PFSK-1 (cell line): ENCODE data around the gene LRRC27.

Experiments
- FOXP2 ChIP-seq: optimal IDR thresholded peaks from 2 replicates; pipeline ENCODE3; 2011; ENCODE audit warnings: borderline replicate concordance, control low read depth, inconsistent platforms; ENCODE audit not compliant: insufficient read depth; ENCODE audit errors: extremely low read length, extremely low read depth
- POLR2AphosphoS5 ChIP-seq: IDR thresholded peaks from 2 replicates; pipeline ENCODE4 v1.6.1; 2012; ENCODE audit warnings: low read depth, mild to moderate bottlenecking, control low read depth, low read length, moderate library complexity
- SIN3A ChIP-seq: IDR thresholded peaks from 2 replicates; pipeline ENCODE4 v1.6.1; 2012; ENCODE audit warnings: mild to moderate bottlenecking, low read length, moderate library complexity, borderline replicate concordance; ENCODE audit not compliant: insufficient read depth
- TAF1 ChIP-seq: IDR thresholded peaks from 2 replicates; pipeline ENCODE4 v1.6.1; 2012; ENCODE audit warnings: low read length, control low read depth, borderline replicate concordance; ENCODE audit not compliant: insufficient read depth
- TF ChIP-seq, protein P1 (sequence below), 2 experiments: IDR thresholded peaks; 2 replicates each; pipeline versions ENCODE4 v1.6.1 to v1.8.0; 2011 to 2012; ENCODE audit warnings: low read depth in 2 of 2, low read length in 2 of 2, control low read depth in 1 of 2, inconsistent platforms in 1 of 2, mild to moderate bottlenecking in 1 of 2, moderate library complexity in 1 of 2; ENCODE audit not compliant: insufficient read depth in 1 of 2

LRRC27 gene

DNA sequence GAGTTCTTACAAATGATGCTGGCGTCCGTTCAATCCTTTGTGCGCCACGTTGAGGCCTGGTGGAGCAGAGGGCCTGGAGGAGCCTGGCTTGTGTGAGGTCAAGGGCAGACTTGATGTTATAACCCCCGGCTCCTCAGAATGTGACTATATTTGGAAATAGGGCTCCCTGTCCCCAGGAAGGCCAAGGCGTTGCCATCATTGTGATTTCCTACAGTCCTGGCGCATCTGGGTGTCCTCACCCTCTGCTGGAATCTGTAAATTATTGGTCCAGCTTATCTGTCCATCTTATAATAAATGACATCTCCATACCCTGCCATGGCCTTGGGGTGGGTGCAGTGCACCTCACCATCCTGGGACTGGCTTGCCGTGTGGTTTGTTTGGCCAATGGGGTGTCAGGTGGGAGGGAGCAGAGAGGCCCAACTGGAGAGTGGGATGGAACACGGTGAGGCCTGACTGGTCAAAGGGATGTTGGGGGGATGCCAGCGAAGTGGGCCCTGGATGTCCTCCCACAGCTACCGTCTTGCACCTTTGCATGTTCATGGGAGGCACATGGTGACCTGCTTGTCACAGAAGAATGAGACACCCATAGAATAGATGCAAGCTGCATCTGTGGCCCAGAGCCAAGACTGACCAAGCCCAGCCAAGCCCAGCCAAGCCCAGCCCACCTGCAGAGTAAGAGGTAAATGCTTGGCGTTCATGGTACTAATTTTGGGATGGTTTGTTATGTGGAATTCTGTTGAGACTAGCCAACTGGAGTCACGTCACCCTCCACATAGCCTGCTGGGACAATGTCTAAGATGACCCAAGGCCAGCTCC, 11.1 kb upstream of the LRRC27 start:
- TF ChIP-seq SIN3A, result no peak
- TF ChIP-seq, protein P1, sequence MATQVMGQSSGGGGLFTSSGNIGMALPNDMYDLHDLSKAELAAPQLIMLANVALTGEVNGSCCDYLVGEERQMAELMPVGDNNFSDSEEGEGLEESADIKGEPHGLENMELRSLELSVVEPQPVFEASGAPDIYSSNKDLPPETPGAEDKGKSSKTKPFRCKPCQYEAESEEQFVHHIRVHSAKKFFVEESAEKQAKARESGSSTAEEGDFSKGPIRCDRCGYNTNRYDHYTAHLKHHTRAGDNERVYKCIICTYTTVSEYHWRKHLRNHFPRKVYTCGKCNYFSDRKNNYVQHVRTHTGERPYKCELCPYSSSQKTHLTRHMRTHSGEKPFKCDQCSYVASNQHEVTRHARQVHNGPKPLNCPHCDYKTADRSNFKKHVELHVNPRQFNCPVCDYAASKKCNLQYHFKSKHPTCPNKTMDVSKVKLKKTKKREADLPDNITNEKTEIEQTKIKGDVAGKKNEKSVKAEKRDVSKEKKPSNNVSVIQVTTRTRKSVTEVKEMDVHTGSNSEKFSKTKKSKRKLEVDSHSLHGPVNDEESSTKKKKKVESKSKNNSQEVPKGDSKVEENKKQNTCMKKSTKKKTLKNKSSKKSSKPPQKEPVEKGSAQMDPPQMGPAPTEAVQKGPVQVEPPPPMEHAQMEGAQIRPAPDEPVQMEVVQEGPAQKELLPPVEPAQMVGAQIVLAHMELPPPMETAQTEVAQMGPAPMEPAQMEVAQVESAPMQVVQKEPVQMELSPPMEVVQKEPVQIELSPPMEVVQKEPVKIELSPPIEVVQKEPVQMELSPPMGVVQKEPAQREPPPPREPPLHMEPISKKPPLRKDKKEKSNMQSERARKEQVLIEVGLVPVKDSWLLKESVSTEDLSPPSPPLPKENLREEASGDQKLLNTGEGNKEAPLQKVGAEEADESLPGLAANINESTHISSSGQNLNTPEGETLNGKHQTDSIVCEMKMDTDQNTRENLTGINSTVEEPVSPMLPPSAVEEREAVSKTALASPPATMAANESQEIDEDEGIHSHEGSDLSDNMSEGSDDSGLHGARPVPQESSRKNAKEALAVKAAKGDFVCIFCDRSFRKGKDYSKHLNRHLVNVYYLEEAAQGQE (IDR thresholded peaks at IDR 0.05; ENCODE audit: insufficient read depth in 1 of 2, low read depth in 2 of 2, low read length in 2 of 2), result no peak
- no peak for TF ChIP-seq FOXP2
- no peak for TF ChIP-seq TAF1
- no peak for TF ChIP-seq POLR2AphosphoS5

DNA sequence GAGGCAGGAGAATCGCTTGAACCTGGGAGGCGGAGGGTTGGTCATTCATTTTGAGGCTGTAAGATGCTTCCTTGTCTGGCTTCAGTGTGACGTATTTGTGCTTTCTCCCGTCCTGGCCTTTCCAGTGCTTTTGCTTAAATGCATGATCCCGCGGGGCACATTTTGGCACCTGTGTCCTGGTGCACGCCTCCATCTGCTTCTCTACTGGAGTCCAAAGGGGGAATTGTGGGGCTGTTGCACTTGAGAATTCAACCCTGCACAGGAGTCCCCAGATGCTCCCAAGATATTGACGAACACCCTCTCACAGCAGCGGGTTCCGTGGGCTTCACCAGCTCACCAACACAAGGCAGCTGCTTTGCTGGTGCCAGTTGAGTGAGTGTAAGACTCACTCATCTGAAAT, 10.3 kb upstream of the LRRC27 start:
- TF ChIP-seq FOXP2 (no peak), SIN3A (no peak), POLR2AphosphoS5 (no peak), TAF1 (no peak)
- TF ChIP-seq, protein P1 (IDR thresholded peaks at IDR 0.05; ENCODE audit: insufficient read depth in 1 of 2, low read depth in 2 of 2, low read length in 2 of 2), result no peak

DNA sequence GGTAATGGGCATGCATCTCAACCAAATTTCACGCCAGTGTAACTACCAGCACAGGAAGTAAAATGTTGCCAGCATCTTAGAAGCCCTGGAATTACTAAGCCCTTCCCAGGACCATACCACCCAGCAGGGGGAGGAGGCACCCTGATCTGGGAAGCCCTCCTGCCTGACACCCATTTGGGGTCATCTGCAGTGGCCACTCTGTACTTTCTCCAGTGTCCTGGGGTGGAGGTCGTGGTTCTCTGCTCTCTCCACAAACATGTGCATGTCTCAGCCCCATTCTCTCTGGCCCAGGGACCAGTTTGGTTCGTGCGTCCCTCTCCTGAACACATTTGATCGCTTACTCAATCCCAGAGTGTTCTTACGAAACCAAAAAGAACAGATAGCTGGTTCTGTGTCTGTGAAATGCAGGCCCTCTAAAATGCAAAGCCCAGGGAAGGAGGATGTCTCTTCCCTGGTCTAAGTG, 9.4 kb upstream of the LRRC27 start:
- TF ChIP-seq, protein P1 (IDR thresholded peaks at IDR 0.05; ENCODE audit: insufficient read depth in 1 of 2, low read depth in 2 of 2, low read length in 2 of 2), result no peak
- TF ChIP-seq TAF1, result no peak
- no peak for TF ChIP-seq POLR2AphosphoS5
- no peak for TF ChIP-seq SIN3A
- no peak for TF ChIP-seq FOXP2

DNA sequence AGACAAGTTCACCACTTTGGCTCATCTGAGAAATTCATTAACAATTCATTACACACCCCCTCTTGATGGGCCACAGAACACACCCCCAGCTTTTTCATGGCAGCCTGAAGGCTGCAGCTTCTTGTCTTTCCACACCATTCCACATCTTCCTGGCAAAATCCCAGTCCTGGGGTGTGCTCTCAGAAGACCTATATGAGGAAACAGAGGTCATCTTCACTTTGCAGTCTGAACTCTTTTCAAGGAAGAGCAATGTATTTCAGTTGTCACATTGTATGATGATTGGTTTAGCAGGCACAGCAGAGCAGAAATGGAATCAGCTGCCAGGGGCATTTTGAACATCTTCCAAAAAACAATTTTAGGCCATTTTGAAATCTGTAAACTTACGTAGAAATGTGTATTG, 7.8 kb upstream of the LRRC27 start:
- TF ChIP-seq, protein P1 (IDR thresholded peaks at IDR 0.05; ENCODE audit: insufficient read depth in 1 of 2, low read depth in 2 of 2, low read length in 2 of 2), result no peak
- TF ChIP-seq FOXP2 (no peak), POLR2AphosphoS5 (no peak), TAF1 (no peak), SIN3A (no peak)
